Activated naive CD4-positive, alpha-beta T cell treated with anti-CD3 and anti-CD28 coated beads, Interleukin-2, amount 10 ng/mL, durations not matched to agents 7 days and 5 days (primary cell): ENCODE results near the gene PTPRJ.

Experiments used
- CTCF ChIA-PET: fragments of 350-600 bp; sonication (Branson Sonifier 250); formaldehyde crosslinking; loops from one replicate; lab custom pipeline; 2021; ENCODE audit warnings: antibody characterized with exemption; lab: Charles Lee
- DNase-seq: peaks from one replicate; pipeline ENCODE4 v3.0.0-alpha.2; 2020
- H3K27ac Mint-ChIP-seq: one replicate; pipeline ENCODE4 v1.8.0; 2021; ENCODE audit warnings: mild to moderate bottlenecking, moderate library complexity, mixed read lengths
- H3K27me3 Mint-ChIP-seq: one replicate; pipeline ENCODE4 v1.8.0; 2021; ENCODE audit warnings: mild to moderate bottlenecking, mixed read lengths
- H3K36me3 Mint-ChIP-seq: one replicate; pipeline ENCODE4 v1.8.0; 2021; ENCODE audit warnings: mixed read lengths
- H3K4me1 Mint-ChIP-seq: one replicate; pipeline ENCODE4 v1.8.0; 2021; ENCODE audit warnings: mixed read lengths
- H3K4me3 Mint-ChIP-seq: one replicate; pipeline ENCODE4 v1.8.0; 2021; ENCODE audit warnings: mild to moderate bottlenecking, moderate library complexity, mixed read lengths
- H3K9me3 Mint-ChIP-seq: one replicate; pipeline ENCODE4 v1.8.0; 2021; ENCODE audit warnings: mixed read lengths

PTPRJ gene

GRCh38 chr11:48105096-48105990 is 125.0 kb downstream of the PTPRJ start:
- CTCF ChIA-PET, result interaction anchor here (10.6 kb wide), 1 partner anchor 170 kb away, joined by 220 read pairs; no protein-coding TSS in a partner anchor
- no peak overlapping the region for H3K4me3 Mint-ChIP-seq
- no peaks in the 10 kb centered on the region for H3K27me3 Mint-ChIP-seq
- H3K9me3 Mint-ChIP-seq, result no peaks in the 10 kb centered on the region
- DNase-seq, result no peak
- H3K36me3 Mint-ChIP-seq, result peaks cover 11% of the 10 kb centered on the region
- no peak overlapping the region for H3K27ac Mint-ChIP-seq
- peaks cover 82% of the 10 kb centered on the region for H3K4me1 Mint-ChIP-seq

- H3K4me3 Mint-ChIP-seq, result no peak overlapping the region
Measured at GRCh38 chr11:48106166-48106565, 125.8 kb downstream of the PTPRJ start.

GRCh38 chr11:48107188-48107704 is 126.9 kb downstream of the PTPRJ start:
- H3K27ac Mint-ChIP-seq, result peak overlapping the region; percentile 20
- peaks cover 10% of the 10 kb centered on the region for H3K36me3 Mint-ChIP-seq
- H3K9me3 Mint-ChIP-seq, result no peaks in the 10 kb centered on the region
- CTCF ChIA-PET, result interaction anchor here (0.9 to 10.6 kb wide), 18 partner anchors 8 to 253 kb away, joined by 3 to 220 read pairs (median 6); partner anchors contain the start of gene PTPRJ
- peaks cover 76% of the 10 kb centered on the region for H3K4me1 Mint-ChIP-seq
- no peaks in the 10 kb centered on the region for H3K27me3 Mint-ChIP-seq
- DNase-seq, result peak; percentile 47
- H3K4me3 Mint-ChIP-seq, result no peak overlapping the region

More at GRCh38 chr11:48106166-48106565, 125.8 kb downstream of the PTPRJ start:
- Mint-ChIP-seq H3K9me3 (no peaks in the 10 kb centered on the region), H3K27me3 (no peaks in the 10 kb centered on the region), H3K27ac (peak overlapping the region; percentile 0), H3K4me1 (peaks cover 80% of the 10 kb centered on the region), H3K36me3 (peaks cover 11% of the 10 kb centered on the region)
- CTCF ChIA-PET, result interaction anchor here (10.6 kb wide), 1 partner anchor 171 kb away, joined by 220 read pairs; no protein-coding TSS in a partner anchor
- DNase-seq, result no peak

GRCh38 chr11:48108231-48109045 is 128.1 kb downstream of the PTPRJ start:
- H3K4me3 Mint-ChIP-seq, result no peak overlapping the region
- CTCF ChIA-PET, result interaction anchor here (0.6 to 10.6 kb wide), 35 partner anchors 9 to 254 kb away, joined by 3 to 220 read pairs (median 4); partner anchors contain the start of gene PTPRJ
- no peaks in the 10 kb centered on the region for H3K27me3 Mint-ChIP-seq
- peaks cover 19% of the 10 kb centered on the region for H3K36me3 Mint-ChIP-seq
- peaks cover 2% of the 10 kb centered on the region for H3K9me3 Mint-ChIP-seq
- peak overlapping the region; percentile 78 for H3K27ac Mint-ChIP-seq
- H3K4me1 Mint-ChIP-seq, result peaks cover 68% of the 10 kb centered on the region
- DNase-seq, result no peak

- Mint-ChIP-seq H3K4me1 (peaks cover 61% of the 10 kb centered on the region), H3K27me3 (no peaks in the 10 kb centered on the region), H3K9me3 (peaks cover 2% of the 10 kb centered on the region), H3K27ac (peak overlapping the region; percentile 86), H3K36me3 (peaks cover 20% of the 10 kb centered on the region), H3K4me3 (no peak overlapping the region)
- CTCF ChIA-PET, result interaction anchor here (0.7 to 10.6 kb wide), 25 partner anchors 24 to 259 kb away, joined by 3 to 220 read pairs (median 3); no protein-coding TSS in a partner anchor
- DNase-seq, result no peak
Measured at GRCh38 chr11:48109046-48109666, 128.8 kb downstream of the PTPRJ start.

GRCh38 chr11:48110509-48110766 is 130.1 kb downstream of the PTPRJ start:
- Mint-ChIP-seq H3K36me3 (peaks cover 31% of the 10 kb centered on the region), H3K4me3 (no peak overlapping the region), H3K4me1 (peaks cover 56% of the 10 kb centered on the region), H3K9me3 (peaks cover 13% of the 10 kb centered on the region), H3K27ac (peak overlapping the region; percentile 31), H3K27me3 (no peaks in the 10 kb centered on the region)
- DNase-seq, result no peak
- CTCF ChIA-PET, result interaction anchor here (0.7 to 10.6 kb wide), 5 partner anchors 9 to 175 kb away, joined by 3 to 220 read pairs (median 3); no protein-coding TSS in a partner anchor

GRCh38 chr11:48111891-48112290 is 131.5 kb downstream of the PTPRJ start:
- H3K27ac Mint-ChIP-seq, result peak overlapping the region; percentile 80
- peaks cover 41% of the 10 kb centered on the region for H3K36me3 Mint-ChIP-seq
- H3K4me3 Mint-ChIP-seq, result no peak overlapping the region
- no peaks in the 10 kb centered on the region for H3K27me3 Mint-ChIP-seq
- peaks cover 42% of the 10 kb centered on the region for H3K4me1 Mint-ChIP-seq
- no peak for DNase-seq
- CTCF ChIA-PET, result interaction anchor here (0.5 to 10.6 kb wide), 4 partner anchors 10 to 177 kb away, joined by 3 to 220 read pairs (median 4); no protein-coding TSS in a partner anchor
- peaks cover 18% of the 10 kb centered on the region for H3K9me3 Mint-ChIP-seq

GRCh38 chr11:48114740-48115139 is 134.4 kb downstream of the PTPRJ start:
- Mint-ChIP-seq H3K36me3 (peaks cover 54% of the 10 kb centered on the region), H3K27me3 (no peaks in the 10 kb centered on the region), H3K9me3 (peaks cover 18% of the 10 kb centered on the region), H3K4me1 (peaks cover 14% of the 10 kb centered on the region), H3K27ac (peak overlapping the region; percentile 6), H3K4me3 (no peak overlapping the region)
- DNase-seq, result no peak
- CTCF ChIA-PET, result interaction anchor here (0.6 to 0.8 kb wide), 4 partner anchors 10 to 181 kb away, joined by 3 read pairs; no protein-coding TSS in a partner anchor

- peaks cover 65% of the 10 kb centered on the region for H3K36me3 Mint-ChIP-seq
- no peak overlapping the region for H3K27ac Mint-ChIP-seq
- peaks cover 18% of the 10 kb centered on the region for H3K9me3 Mint-ChIP-seq
- DNase-seq, result peak; percentile 31
- H3K4me1 Mint-ChIP-seq, result peaks cover 4% of the 10 kb centered on the region
- no peak overlapping the region for H3K4me3 Mint-ChIP-seq
- CTCF ChIA-PET, result interaction anchor here (1.0 to 1.6 kb wide), 3 partner anchors 119 to 182 kb away, joined by 3 to 5 read pairs (median 3); no protein-coding TSS in a partner anchor
- H3K27me3 Mint-ChIP-seq, result no peaks in the 10 kb centered on the region
Measured at GRCh38 chr11:48116437-48117228, 136.3 kb downstream of the PTPRJ start.

- DNase-seq, result no peak
- CTCF ChIA-PET, result no interaction called here
- Mint-ChIP-seq H3K27me3 (no peaks in the 10 kb centered on the region), H3K27ac (peak overlapping the region; percentile 31), H3K9me3 (no peaks in the 10 kb centered on the region), H3K36me3 (peaks cover 69% of the 10 kb centered on the region), H3K4me1 (no peaks in the 10 kb centered on the region), H3K4me3 (no peak overlapping the region)
Measured at GRCh38 chr11:48122246-48122645, 141.9 kb downstream of the PTPRJ start.

GRCh38 chr11:48122656-48123055 is 142.3 kb downstream of the PTPRJ start:
- no peak overlapping the region for H3K4me3 Mint-ChIP-seq
- no peak overlapping the region for H3K27ac Mint-ChIP-seq
- peaks cover 71% of the 10 kb centered on the region for H3K36me3 Mint-ChIP-seq
- H3K9me3 Mint-ChIP-seq, result no peaks in the 10 kb centered on the region
- no peaks in the 10 kb centered on the region for H3K4me1 Mint-ChIP-seq
- DNase-seq, result no peak
- H3K27me3 Mint-ChIP-seq, result no peaks in the 10 kb centered on the region
- CTCF ChIA-PET, result no interaction called here

- no peaks in the 10 kb centered on the region for H3K27me3 Mint-ChIP-seq
- peaks cover 74% of the 10 kb centered on the region for H3K36me3 Mint-ChIP-seq
- H3K27ac Mint-ChIP-seq, result no peak overlapping the region
- no peaks in the 10 kb centered on the region for H3K9me3 Mint-ChIP-seq
- CTCF ChIA-PET, result interaction anchor here (1.1 kb wide), 1 partner anchor 9 kb away, joined by 3 read pairs; no protein-coding TSS in a partner anchor
- DNase-seq, result no peak
- H3K4me1 Mint-ChIP-seq, result no peaks in the 10 kb centered on the region
- H3K4me3 Mint-ChIP-seq, result no peak overlapping the region
Measured at GRCh38 chr11:48123254-48123875, 143.0 kb downstream of the PTPRJ start.
